ENCODE results near the gene TOR1AIP1. TPM values are rescaled to one million over a fixed set of nuclear protein-coding genes. Genes with fewer than 3 reads are reported as not detected.

Gene TOR1AIP1
- total RNA-seq, 2 experiments from 2014 or later = 68.3 to 73.1 TPM

DNA sequence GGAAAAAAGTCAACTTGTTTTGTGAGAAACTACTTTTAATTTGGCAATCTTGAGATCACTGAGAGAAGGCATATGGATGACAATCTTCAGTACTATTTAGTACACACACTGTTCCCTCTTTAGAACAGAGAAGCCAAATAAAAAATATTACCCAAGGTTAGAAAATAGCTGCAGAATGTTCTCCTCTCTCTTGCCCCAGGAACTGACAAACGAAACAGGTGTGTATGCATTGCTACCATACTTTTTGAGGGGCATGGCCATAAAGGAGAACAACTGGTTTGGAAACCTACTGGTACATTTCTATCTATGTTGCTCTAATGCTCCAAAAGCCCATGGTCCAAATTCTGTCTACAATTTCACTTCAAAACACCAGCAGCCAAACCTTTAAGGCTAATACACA, 10.1 kb upstream of the TOR1AIP1 start:
- Mint-ChIP-seq H3K4me1 (peaks cover 16% of the 10 kb centered on the region), H3K27ac (no peak overlapping the region), H3K4me3 (no peak overlapping the region), H3K9me3 (no peaks in the 10 kb centered on the region), H3K27me3 (no peaks in the 10 kb centered on the region), H3K36me3 (peaks cover 14% of the 10 kb centered on the region)
- POLR2A ChIA-PET = interaction anchor here (1.0 kb wide), 1 partner anchor 11 kb away, joined by 5 read pairs; the partner anchor contains the start of gene TOR1AIP1
- DNase-seq (no peak), ATAC-seq (ENCODE audit: low read depth) (no peak)

DNA sequence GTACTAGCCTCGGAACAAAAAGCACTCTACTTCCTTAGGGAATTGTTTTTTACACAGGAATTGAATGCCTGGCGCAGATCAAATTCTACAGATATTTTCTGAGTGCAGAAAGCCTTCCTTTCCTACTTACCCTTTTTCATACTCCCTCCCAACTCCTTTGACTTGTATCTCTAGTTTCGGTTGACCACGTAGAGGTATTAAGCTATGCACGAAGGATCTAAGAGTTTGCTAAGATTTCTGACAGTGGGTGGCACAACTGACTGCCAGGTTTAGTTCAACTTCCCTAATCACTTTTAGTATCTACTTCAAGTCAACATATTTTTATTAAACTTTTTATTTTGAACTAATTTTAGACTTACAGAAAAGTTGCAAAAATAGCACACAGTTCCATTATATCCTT, 9.5 kb upstream of the TOR1AIP1 start:
- Mint-ChIP-seq H3K27ac (no peak overlapping the region), H3K4me1 (peaks cover 16% of the 10 kb centered on the region)
- POLR2A ChIA-PET = interaction anchor here (1.0 kb wide), 1 partner anchor 10 kb away, joined by 5 read pairs; the partner anchor contains the start of gene TOR1AIP1

DNA sequence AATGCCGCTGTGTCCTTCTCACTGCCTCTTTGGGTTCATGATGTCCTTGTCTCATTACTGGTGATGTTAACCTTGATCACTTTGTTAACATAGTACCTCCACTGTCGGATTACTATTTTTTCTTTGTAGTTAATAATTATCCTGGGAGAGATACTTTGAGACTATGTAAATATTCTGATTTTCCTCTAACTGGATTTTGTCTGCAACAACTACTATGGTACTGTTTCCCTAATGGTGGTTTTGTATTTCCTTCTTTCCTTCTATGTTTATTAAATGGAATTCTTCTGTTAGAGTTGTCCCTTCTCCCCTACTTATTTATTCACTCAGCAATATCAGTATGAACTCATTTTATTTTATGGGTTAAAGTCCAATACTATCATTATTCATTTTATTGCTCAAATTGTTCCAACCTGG, 8.6 kb upstream of the TOR1AIP1 start:
- no peaks in the 10 kb centered on the region for H3K27me3 Mint-ChIP-seq
- DNase-seq (no peak), ATAC-seq (ENCODE audit: low read depth) (no peak)
- H3K4me1 Mint-ChIP-seq = peaks cover 21% of the 10 kb centered on the region
- H3K27ac Mint-ChIP-seq = no peak overlapping the region
- no peaks in the 10 kb centered on the region for H3K9me3 Mint-ChIP-seq
- POLR2A ChIA-PET = interaction anchor here (1.4 kb wide), 1 partner anchor 81 kb away, joined by 3 read pairs; the partner anchor contains the start of gene CEP350
- H3K4me3 Mint-ChIP-seq = no peak overlapping the region
- peaks cover 14% of the 10 kb centered on the region for H3K36me3 Mint-ChIP-seq

More for the DNA sequence above, 9.5 kb upstream of the TOR1AIP1 start:
- no peaks in the 10 kb centered on the region for H3K9me3 Mint-ChIP-seq
- H3K27me3 Mint-ChIP-seq = no peaks in the 10 kb centered on the region
- DNase-seq (no peak), ATAC-seq (ENCODE audit: low read depth) (no peak)
- H3K4me3 Mint-ChIP-seq = no peak overlapping the region
- H3K36me3 Mint-ChIP-seq = peaks cover 14% of the 10 kb centered on the region

DNA sequence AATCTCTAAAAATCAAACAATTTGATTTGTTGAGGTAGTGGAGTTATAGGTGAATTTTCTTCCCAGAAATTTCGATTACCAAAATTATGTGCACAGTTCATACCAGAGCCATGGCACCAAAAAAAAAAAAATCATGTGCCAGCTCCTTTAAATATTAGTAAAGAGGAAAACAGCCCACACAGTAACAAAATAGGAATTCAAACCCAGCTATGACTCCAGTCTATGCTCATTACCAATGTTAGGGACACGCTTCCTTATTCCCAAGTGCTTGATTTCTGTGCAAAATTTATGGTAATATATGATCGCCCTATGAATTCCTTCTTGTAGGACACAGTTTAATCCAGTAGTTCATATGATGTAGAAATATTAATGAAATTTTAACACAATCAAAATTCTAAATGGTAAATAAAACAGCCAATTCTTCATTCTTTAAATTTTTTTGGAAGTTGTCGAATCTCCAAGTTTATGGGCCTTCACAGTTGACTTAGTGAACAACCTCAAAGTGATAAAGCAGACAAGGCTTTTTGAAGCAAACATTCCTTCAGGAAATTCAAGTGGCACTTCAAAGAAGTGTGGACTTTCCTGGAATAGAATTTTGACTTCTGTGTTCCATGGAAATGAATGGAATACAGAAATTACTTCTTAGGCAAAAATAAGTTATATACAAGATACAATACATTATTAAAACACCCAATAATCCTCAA, 6.3 kb upstream of the TOR1AIP1 start:
- peaks cover 14% of the 10 kb centered on the region for H3K36me3 Mint-ChIP-seq
- no peak overlapping the region for H3K4me3 Mint-ChIP-seq
- ATAC-seq (ENCODE audit: low read depth) = no peak
- no peaks in the 10 kb centered on the region for H3K27me3 Mint-ChIP-seq
- no peaks in the 10 kb centered on the region for H3K9me3 Mint-ChIP-seq
- POLR2A ChIA-PET = interaction anchor here (1.2 kb wide), 1 partner anchor 8 kb away, joined by 3 read pairs; no protein-coding TSS in a partner anchor
- no peak overlapping the region for H3K27ac Mint-ChIP-seq
- peaks cover 25% of the 10 kb centered on the region for H3K4me1 Mint-ChIP-seq
- DNase-seq = no peak

DNA sequence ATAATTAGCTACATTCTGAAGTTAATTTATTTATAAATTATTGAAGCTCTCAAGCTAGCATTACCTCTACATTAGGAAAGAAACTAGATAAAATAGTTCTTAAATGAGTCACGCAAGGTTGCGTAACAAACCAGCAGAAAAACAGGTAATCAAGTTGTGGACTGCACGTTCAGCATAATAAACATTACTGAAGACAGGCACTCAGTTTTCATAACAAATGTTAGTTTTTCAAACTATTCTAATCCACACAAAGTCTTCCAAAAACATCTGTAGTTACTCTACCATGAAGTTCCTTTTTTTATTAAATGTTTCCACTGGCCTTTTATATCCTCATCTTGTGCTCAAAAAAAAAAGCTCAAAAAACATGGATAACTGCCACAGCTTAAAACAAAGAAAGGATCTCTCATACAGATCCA, 5.8 kb upstream of the TOR1AIP1 start:
- DNase-seq (no peak), ATAC-seq (ENCODE audit: low read depth) (no peak)
- H3K4me1 Mint-ChIP-seq = peaks cover 26% of the 10 kb centered on the region
- H3K9me3 Mint-ChIP-seq = no peaks in the 10 kb centered on the region
- peaks cover 14% of the 10 kb centered on the region for H3K36me3 Mint-ChIP-seq
- no peaks in the 10 kb centered on the region for H3K27me3 Mint-ChIP-seq
- H3K4me3 Mint-ChIP-seq = peak overlapping the region; percentile 92
- H3K27ac Mint-ChIP-seq = peak overlapping the region; percentile 51
- POLR2A ChIA-PET = no interaction called here

DNA sequence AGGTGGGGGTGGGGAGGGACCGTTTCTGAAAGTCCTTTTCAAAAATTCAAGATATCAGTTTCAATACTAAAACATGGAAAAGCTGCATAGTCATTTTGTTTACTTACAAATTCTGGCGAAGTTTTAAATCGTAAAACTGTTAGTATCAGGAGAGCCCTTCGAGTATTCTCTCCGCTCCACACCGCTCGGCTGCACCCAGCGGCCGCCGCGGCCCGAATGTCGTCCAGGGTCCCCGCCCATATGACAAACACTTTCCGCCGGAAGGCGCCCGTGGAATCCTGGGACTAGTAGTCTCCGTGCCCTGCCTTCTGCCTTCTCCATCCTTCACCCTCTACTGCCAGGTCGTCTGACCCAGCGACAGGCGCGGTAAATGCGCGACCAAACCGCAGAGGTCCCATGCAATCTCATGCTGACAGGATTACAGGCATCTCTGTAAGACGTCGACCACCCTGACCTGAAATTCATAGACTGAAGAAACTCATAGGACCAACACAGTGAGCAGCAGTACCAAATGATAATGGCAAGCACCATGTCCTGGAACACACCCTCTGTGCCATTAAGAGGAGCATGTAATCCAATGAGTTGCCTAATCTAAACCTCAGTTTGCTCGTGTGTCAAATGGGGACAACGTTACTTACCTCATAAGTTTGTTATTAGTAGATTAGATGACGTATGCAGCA, 4.4 kb upstream of the TOR1AIP1 start, which contains the start of gene TOR1AIP2:
Gene TOR1AIP2, minus strand, starts transcription at position 218 of the 680 bp plus-strand sequence. CDS start 25,138 bp downstream, outside the sequence.
- Mint-ChIP-seq H3K27ac (peak within 1 kb of the TSS; percentile 87), H3K36me3 (peaks cover 11% of the 10 kb centered on the region), H3K9me3 (no peaks in the 10 kb centered on the region), H3K27me3 (no peaks in the 10 kb centered on the region), H3K4me1 (peaks cover 23% of the 10 kb centered on the region), H3K4me3 (peak within 1 kb of the TSS; percentile 92)
- POLR2A ChIA-PET = interaction anchor here (0.7 to 1.6 kb wide), 3 partner anchors 10 to 624 kb away, joined by 3 to 5 read pairs (median 5); partner anchors contain the start of gene CEP350
- ATAC-seq (ENCODE audit: low read depth) (peak; percentile 60), DNase-seq (peak; percentile 87)

DNA sequence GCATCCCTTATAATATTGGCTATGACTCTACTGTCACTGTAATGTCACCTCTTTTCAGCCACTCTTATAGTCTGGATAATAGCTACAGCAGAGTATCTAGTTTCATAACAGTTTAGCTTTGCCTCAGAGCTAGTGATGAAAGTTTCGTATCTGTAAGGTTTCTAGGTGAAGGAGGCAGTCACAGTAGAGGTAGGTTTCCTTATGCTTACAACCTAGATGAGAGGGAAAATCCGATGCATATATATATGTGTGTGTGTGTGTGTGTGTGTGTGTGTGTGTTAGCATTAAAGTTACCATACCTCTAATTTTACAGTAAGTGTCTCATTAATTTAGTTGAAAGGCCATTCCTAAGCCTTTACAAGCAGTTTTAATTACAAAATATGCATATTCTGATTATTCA, 2.3 kb upstream of the TOR1AIP1 start:
- no peak overlapping the region for H3K4me3 Mint-ChIP-seq
- no peaks in the 10 kb centered on the region for H3K27me3 Mint-ChIP-seq
- POLR2A ChIA-PET = no interaction called here
- no peak overlapping the region for H3K27ac Mint-ChIP-seq
- ATAC-seq (ENCODE audit: low read depth) (no peak), DNase-seq (no peak)
- peaks cover 11% of the 10 kb centered on the region for H3K36me3 Mint-ChIP-seq
- peaks cover 28% of the 10 kb centered on the region for H3K4me1 Mint-ChIP-seq
- no peaks in the 10 kb centered on the region for H3K9me3 Mint-ChIP-seq

DNA sequence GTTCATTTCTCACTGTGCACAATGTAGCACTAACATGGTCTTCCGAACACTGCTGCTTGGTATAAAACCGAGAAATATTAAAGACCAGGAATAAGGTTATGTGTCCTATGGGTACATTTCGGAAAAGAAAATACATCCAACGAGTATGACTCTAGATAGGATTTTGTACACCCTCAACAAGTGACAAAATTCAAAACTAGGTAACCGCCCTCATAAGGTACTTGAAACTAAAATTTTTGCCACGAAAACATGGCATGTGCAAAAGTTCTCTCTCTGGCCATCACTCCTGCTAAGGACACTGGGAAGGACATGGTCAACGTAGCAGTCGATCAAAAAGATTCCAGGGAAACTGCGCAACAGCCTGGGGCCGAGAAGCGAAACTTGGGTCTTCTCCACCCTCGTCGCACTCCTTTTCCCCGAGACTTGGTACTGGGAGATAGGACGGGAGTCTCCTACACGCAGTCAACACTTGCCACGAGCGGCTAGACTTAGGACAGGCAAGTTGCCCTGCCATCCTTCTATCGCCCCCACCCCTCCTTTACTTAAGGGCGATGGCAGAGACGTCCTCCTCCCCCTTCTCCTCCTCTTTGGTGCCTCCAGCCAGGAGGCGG, 338 bp upstream of the TOR1AIP1 start:
- peaks cover 31% of the 10 kb centered on the region for H3K4me1 Mint-ChIP-seq
- no peaks in the 10 kb centered on the region for H3K9me3 Mint-ChIP-seq
- H3K36me3 Mint-ChIP-seq = peaks cover 14% of the 10 kb centered on the region
- H3K27me3 Mint-ChIP-seq = no peaks in the 10 kb centered on the region
- peak overlapping the region; percentile 99 for H3K27ac Mint-ChIP-seq
- DNase-seq = no peak
- ATAC-seq (ENCODE audit: low read depth) = no peak
- POLR2A ChIA-PET = interaction anchor here (1.2 to 4.8 kb wide), 6 partner anchors 10 to 273 kb away, joined by 3 to 86 read pairs (median 10); partner anchors contain the start of genes CEP350 and QSOX1
- peak overlapping the region; percentile 94 for H3K4me3 Mint-ChIP-seq

DNA sequence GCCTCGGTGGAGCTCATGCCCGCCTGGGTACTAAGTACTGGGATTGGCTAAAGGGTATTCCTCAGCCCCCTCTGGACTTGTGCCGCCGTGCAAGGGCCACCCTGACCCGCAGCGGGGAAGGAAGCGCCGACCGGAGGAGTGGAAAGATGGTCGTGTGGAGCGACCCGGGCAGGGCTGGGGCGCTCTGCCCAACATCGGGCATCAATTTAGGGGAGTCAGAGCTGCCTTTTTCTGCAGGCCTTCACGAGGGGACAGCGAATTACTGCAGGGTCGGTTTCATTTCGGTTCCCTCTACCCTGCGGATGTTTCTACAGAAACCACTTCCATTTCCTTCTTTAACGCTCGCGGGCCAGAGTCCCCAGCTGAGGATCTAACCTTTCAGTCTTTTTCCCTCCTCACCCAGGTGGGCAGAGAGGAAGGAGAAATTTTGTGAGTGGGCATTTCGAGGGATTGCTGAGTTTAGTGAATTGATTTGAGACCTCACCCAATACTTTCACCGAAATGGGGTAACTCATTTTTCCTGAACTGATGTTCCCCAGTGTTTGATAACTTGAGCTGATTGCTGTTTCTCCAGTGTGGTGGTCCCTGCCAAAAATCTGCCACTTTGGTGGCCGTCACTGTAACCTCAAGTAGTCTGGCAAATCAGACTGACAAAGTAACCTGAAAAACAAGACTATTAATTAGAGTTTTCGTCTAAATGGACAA, 1.1 kb downstream of the TOR1AIP1 start:
- H3K9me3 Mint-ChIP-seq = no peaks in the 10 kb centered on the region
- no peaks in the 10 kb centered on the region for H3K27me3 Mint-ChIP-seq
- POLR2A ChIA-PET = interaction anchor here (0.6 to 4.8 kb wide), 11 partner anchors 8 to 272 kb away, joined by 3 to 86 read pairs (median 4); partner anchors contain the start of genes CEP350 and QSOX1
- ATAC-seq (ENCODE audit: low read depth) = peak; percentile 7
- H3K4me3 Mint-ChIP-seq = peak overlapping the region; percentile 94
- peak overlapping the region; percentile 99 for H3K27ac Mint-ChIP-seq
- no peak for DNase-seq
- H3K4me1 Mint-ChIP-seq = peaks cover 32% of the 10 kb centered on the region
- peaks cover 15% of the 10 kb centered on the region for H3K36me3 Mint-ChIP-seq

DNA sequence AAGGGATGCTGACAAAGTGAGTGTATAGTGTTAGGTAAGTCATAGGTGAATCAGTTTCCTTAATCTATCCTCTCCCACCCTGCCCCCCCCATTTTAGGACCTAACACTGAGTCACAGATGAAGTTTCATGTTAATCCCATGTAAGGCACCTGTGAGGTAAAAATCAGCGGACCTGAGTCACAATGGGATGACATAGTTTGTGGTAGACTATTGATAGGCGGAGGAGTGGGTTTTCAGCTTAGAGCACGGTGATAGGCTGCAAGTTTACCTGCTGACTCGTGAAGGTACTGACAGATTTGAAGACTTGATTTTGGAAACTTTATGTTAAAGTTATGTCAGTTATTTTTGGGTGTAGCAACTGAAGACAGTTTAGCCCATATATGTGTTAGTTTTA, 1.7 kb downstream of the TOR1AIP1 start:
- Mint-ChIP-seq H3K4me3 (peak overlapping the region; percentile 94), H3K27ac (peak overlapping the region; percentile 99), H3K36me3 (peaks cover 15% of the 10 kb centered on the region), H3K27me3 (no peaks in the 10 kb centered on the region), H3K9me3 (no peaks in the 10 kb centered on the region), H3K4me1 (peaks cover 30% of the 10 kb centered on the region)
- POLR2A ChIA-PET = interaction anchor here (0.6 to 4.8 kb wide), 11 partner anchors 9 to 271 kb away, joined by 3 to 86 read pairs (median 4); partner anchors contain the start of genes CEP350 and QSOX1
- ATAC-seq (ENCODE audit: low read depth) = peak; percentile 13
- DNase-seq = no peak

DNA sequence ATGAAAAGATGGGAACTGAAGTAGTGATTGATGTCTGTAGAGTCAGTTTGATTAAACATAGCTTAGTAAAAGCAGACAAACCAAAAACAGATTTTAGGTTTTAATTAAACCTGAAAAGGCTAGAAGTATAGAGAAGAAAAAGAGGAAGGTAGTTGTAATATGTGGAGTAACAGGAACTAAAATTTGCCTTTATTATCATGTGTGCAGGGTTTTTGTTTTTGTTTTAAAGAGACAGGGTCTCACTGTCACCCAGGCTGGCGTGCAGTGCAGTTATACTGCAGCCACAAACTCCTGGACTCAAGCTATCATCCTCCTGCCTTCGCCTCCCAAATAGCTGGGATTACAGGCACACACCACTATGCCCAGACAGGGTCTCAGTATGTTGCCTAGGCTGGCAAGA, 6.0 kb downstream of the TOR1AIP1 start:
- POLR2A ChIA-PET = no interaction called here
- Mint-ChIP-seq H3K4me1 (peaks cover 22% of the 10 kb centered on the region), H3K27ac (peak overlapping the region; percentile 0), H3K9me3 (no peaks in the 10 kb centered on the region), H3K4me3 (peak overlapping the region; percentile 6), H3K27me3 (no peaks in the 10 kb centered on the region), H3K36me3 (peaks cover 17% of the 10 kb centered on the region)
- ATAC-seq (ENCODE audit: low read depth) = no peak
- no peak for DNase-seq

DNA sequence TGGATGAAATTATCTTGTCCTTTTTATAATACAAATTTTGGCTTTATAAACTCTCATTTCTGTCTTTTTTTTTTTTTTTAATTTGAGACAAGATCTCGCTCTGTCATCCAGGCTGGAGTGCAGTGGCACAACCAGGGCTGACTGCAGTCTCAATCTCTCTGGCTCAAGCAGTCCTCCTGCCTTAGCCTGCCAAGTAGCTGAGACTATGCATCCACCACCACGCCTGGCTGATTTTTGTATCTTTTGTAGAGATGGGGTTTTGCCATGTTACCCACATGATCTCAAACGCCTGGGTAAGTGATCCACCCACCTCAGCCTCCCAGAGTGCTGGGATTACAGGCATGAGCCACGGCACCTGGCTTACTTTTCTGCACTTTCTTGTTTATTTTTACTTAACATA, 7.5 kb downstream of the TOR1AIP1 start:
- Mint-ChIP-seq H3K4me3 (no peak overlapping the region), H3K27ac (no peak overlapping the region), H3K27me3 (no peaks in the 10 kb centered on the region), H3K4me1 (peaks cover 14% of the 10 kb centered on the region), H3K9me3 (no peaks in the 10 kb centered on the region), H3K36me3 (peaks cover 14% of the 10 kb centered on the region)
- DNase-seq (no peak), ATAC-seq (ENCODE audit: low read depth) (no peak)
- POLR2A ChIA-PET = interaction anchor here (0.8 kb wide), 1 partner anchor 191 kb away, joined by 3 read pairs; no protein-coding TSS in a partner anchor
